Ovary (tissue), 9 donors: ENCODE data around the gene FRMD4A. TPM values are rescaled to one million over a fixed set of nuclear protein-coding genes. Genes with fewer than 3 reads are reported as not detected.

Experiments
- DNase-seq, 5 donors: peaks; one replicate each; pipeline ENCODE4 v3.0.0-alpha.2; 2019 to 2020
- H3K27ac ChIP-seq, 2 donors: fragments of 200-600 bp; one replicate each; pipeline versions ENCODE4 v1.5.1 to v1.8.0; 2019 to 2022
- H3K27me3 ChIP-seq: fragments of 200-600 bp; one replicate; pipeline ENCODE4 v1.8.0; 2022
- H3K36me3 ChIP-seq: fragments of 200-600 bp; sonication (generic); one replicate; pipeline ENCODE4 v1.5.1; 2019
- H3K4me1 ChIP-seq: one replicate; pipeline ENCODE4 v1.8.1; 2013; ENCODE audit warnings: mild to moderate bottlenecking, moderate library complexity; ENCODE audit not compliant: insufficient read depth
- H3K4me3 ChIP-seq: fragments of 200-600 bp; sonication (generic); one replicate; pipeline ENCODE4 v1.5.1; 2017
- H3K9me3 ChIP-seq, 2 donors: fragments of 200-600 bp in 1 of 2; sonication (generic) in 1 of 2; one replicate each; pipeline versions ENCODE4 v1.5.1 to v1.8.1; 2013 to 2019; ENCODE audit warnings: mild to moderate bottlenecking in 1 of 2, moderate library complexity in 1 of 2
- CTCF ChIP-seq, 3 donors: fragments of 450-650 bp in 2 of 3; fragments of 200-600 bp in 1 of 3; IDR thresholded peaks; one replicate each; pipeline versions ENCODE4 v1.5.1 to v1.8.0; 2016 to 2022; ENCODE audit warnings: antibody characterized with exemption in 3 of 3, mild to moderate bottlenecking in 1 of 3
- EP300 ChIP-seq: sonication (generic); formaldehyde crosslinking; IDR thresholded peaks from one replicate; pipeline ENCODE4 v1.6.1; 2017; ENCODE audit warnings: antibody characterized with exemption
- POLR2A ChIP-seq: fragments of 450-650 bp; IDR thresholded peaks from one replicate; pipeline ENCODE4 v1.6.1; 2017; ENCODE audit warnings: antibody characterized with exemption, mild to moderate bottlenecking, moderate library complexity
- WGBS, 3 donors: extraction: QIAGEN DNeasy Blood & Tissue Kit in 1 of 3; methylation state at CpG; one replicate each; pipeline versions ENCODE4 v1.1.5 to v1.1.7; 2013 to 2017; 5-methylcytosine and 5-hydroxymethylcytosine counted together
- intact Hi-C, 4 donors: fragments of 100-400 bp; cut with DNase I; formaldehyde crosslinking; loops; one replicate each; pipeline versions ENCODE4 v1.11.0 to v1.15.1; 2022 to 2023
- polyA plus RNA-seq, 2 donors: library from polyadenylated mRNA; stranded (reverse); fragments of 200-250 nt in 1 of 2; fragments of 350-450 nt in 1 of 2; fragmentation: Illumina TruSeq in 1 of 2; extraction: RNeasy Lipid Tissue Mini Kit (QIAGEN cat#74804) in 1 of 2; gene quantifications; one replicate each; pipeline ENCODE4 v1.2.3, GENCODE V29; 2013 to 2014
- total RNA-seq, 7 donors: library from RNA; depleted of rRNA in 2 of 7; stranded (reverse); fragments of >200 nt in 2 of 7; fragmentation: NEBNext Ultra II Directional in 3 of 7; extraction: Animal tissue kit (Norgen Biotek cat#: 25700) in 3 of 7; gene quantifications; one replicate each; pipeline versions ENCODE4 v1.1.0 to v1.2.4, GENCODE V29; 2016 to 2023
- donor health status: DM: no; HTN: no; CAD: no; lungs with moderate emphysema.
- donor health status: DM: no; HTN: no; CAD: no.
- donor health status: Bipolar disorder and iron deficiency.
- donor health status: DM: yes; HTN: yes; CAD: no.
- donor health status: DM: no; HTN: no; CAD: no.
- donor health status: DM: yes; HTN: yes; CAD: no.

FRMD4A gene
- total and polyA plus RNA-seq, 9 donors: 5.5 to 24.7 (median 11.3) TPM

DNA sequence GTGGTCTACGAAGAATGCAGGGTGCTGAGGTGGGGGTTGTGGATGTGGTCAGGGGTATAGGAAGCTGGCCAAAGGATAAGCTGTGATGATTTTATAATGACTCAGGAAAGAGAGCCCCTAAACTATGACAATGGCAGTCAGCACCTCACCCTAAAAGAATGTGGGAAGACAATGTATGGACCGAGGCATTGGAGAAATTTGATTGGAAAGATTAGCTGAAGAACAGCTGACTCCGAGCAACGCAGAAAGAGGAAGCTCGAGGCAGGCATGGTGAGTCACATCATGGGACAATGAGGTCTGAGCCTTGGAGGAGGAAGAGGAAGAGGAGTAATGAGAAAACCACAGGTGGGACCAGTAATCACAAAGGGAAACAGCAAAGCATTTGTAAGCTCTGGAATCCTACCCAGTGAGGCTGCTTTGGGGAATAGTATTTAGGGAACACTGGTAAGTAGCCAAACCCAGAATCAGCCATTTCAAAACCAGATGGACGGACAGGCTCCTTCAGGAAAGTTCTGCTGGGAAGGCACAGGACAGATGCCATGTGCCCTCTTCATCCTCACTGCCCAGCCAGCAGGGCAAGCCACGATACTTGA is 448.5 kb downstream of the FRMD4A start:
- no peak overlapping the region for H3K27ac ChIP-seq
- H3K4me3 ChIP-seq: no peak overlapping the region
- no peak for DNase-seq
- H3K9me3 ChIP-seq: no peaks in the 10 kb centered on the region
- H3K27me3 ChIP-seq: no peaks in the 10 kb centered on the region
- intact Hi-C loops: no loop called here
- TF ChIP-seq POLR2A: no peak
- no peak for TF ChIP-seq CTCF (IDR thresholded peaks at IDR 0.05)
- TF ChIP-seq EP300: no peak
- WGBS, 3 donors: 67 to 77% (median 71%) methylated on average over 7 of the region's 7 CpGs
- no peaks in the 10 kb centered on the region for H3K4me1 ChIP-seq
- H3K36me3 ChIP-seq: no peaks in the 10 kb centered on the region

GRCh38 chr10:13880760-13881159 is 450.0 kb downstream of the FRMD4A start:
- Histone ChIP-seq H3K36me3 (no peaks in the 10 kb centered on the region), H3K9me3 (no peaks in the 10 kb centered on the region), H3K4me1 (no peaks in the 10 kb centered on the region), H3K27me3 (no peaks in the 10 kb centered on the region), H3K4me3 (no peak overlapping the region), H3K27ac (no peak overlapping the region)
- TF ChIP-seq POLR2A (no peak), CTCF (IDR thresholded peaks at IDR 0.05) (no peak), EP300 (no peak)
- intact Hi-C loops: no loop called here
- no peak for DNase-seq
- WGBS, 3 donors: 86 to 93% (median 90%) methylated on average over 3 of the region's 3 CpGs

DNA sequence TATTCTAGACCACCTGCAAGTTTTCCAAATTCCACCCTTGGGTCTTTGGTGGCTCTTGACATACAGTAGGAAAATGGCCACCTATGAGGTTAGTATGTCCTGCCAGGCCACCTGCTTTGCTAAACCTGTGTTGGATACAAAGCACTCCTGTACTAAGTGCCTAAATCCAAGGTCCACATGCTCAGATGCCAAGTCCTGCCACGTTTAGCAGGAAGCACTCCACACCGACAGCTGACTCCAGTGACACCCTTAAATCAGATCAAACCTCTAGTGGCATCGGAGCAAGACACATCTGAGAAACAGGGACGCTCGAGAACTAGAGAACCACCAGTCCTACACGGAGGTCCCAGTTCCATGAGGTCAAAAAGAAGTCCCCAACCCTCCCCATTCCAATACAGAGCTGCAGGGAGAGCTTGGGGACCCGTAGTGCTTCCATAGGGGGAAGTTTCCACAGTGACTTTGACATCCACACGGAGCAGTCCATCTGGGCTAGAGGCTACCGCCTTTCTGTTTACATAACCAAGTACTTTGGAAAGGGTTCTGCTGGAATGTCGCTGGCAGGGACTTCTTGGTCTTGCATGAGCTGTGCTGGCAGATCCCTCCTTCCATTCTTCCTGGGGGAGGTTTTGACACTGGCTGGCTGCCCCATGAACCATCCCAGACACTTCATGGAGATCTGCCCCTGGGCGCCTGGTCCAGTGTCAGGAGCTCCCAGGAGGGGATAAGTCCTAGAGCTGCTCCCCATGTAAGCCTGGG is 453.4 kb downstream of the FRMD4A start:
- Histone ChIP-seq H3K4me3 (no peak overlapping the region), H3K9me3 (no peaks in the 10 kb centered on the region), H3K4me1 (no peaks in the 10 kb centered on the region), H3K27ac (no peak overlapping the region), H3K36me3 (no peaks in the 10 kb centered on the region), H3K27me3 (no peaks in the 10 kb centered on the region)
- no peak for DNase-seq
- no peak for TF ChIP-seq POLR2A
- TF ChIP-seq EP300: no peak
- TF ChIP-seq CTCF (IDR thresholded peaks at IDR 0.05): no peak
- intact Hi-C loops: no loop called here
- WGBS, 3 donors: 69 to 78% (median 76%) methylated on average over 11 of the region's 11 CpGs

DNA sequence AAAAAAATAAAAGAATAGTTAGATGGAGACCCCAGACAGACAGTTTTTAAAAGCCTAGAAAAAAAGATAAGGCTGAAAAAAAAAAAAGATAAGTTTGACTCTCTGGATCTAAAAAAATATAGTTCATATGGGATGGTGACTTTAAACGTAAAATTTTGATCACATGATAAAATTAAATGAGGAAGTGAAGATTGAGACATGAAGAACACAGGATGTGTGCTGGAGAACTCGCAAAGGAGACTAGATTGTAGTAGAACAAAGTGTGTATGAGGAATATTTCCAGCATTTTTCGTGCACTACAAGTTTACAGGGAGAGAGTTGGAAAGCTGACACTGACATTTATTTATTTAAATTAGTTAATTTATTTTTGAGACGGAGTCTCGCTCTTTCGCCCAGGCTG is 457.5 kb downstream of the FRMD4A start:
- no peaks in the 10 kb centered on the region for H3K9me3 ChIP-seq
- no peak overlapping the region for H3K27ac ChIP-seq
- intact Hi-C loops: no loop called here
- no peak overlapping the region for H3K4me3 ChIP-seq
- no peaks in the 10 kb centered on the region for H3K4me1 ChIP-seq
- TF ChIP-seq EP300: no peak
- no peak for TF ChIP-seq POLR2A
- TF ChIP-seq CTCF (IDR thresholded peaks at IDR 0.05): no peak
- H3K36me3 ChIP-seq: no peaks in the 10 kb centered on the region
- DNase-seq: no peak
- WGBS, 3 donors: 73 to 84% (median 74%) methylated on average over 6 of the region's 6 CpGs
- no peaks in the 10 kb centered on the region for H3K27me3 ChIP-seq
